Endothelial cell (in vitro differentiated cells): ENCODE data around the gene CEP20. TPM values are rescaled to one million over a fixed set of nuclear protein-coding genes. Genes with fewer than 3 reads are reported as not detected.
"Not testable (repeated sequence)": the region's sequence is repeated elsewhere in the genome, so short reads cannot be mapped to it uniquely, and the experiment has no call there.

Experiments
- DNase-seq: peaks from one replicate; pipeline ENCODE4 v3.0.0; 2021; ENCODE audit warnings: low spot score
- H3K27ac Mint-ChIP-seq: one replicate; pipeline ENCODE4 v1.8.0; 2021; ENCODE audit warnings: mixed read lengths, inconsistent platforms; ENCODE audit not compliant: unreplicated experiment
- H3K27me3 Mint-ChIP-seq: one replicate; pipeline ENCODE4 v1.8.0; 2021; ENCODE audit warnings: mild to moderate bottlenecking, moderate library complexity, mixed read lengths, inconsistent platforms; ENCODE audit not compliant: unreplicated experiment
- H3K36me3 Mint-ChIP-seq: one replicate; pipeline ENCODE4 v1.8.0; 2021; ENCODE audit warnings: mild to moderate bottlenecking, low read depth, mixed read lengths, inconsistent platforms; ENCODE audit not compliant: unreplicated experiment
- H3K4me1 Mint-ChIP-seq: one replicate; pipeline ENCODE4 v1.8.0; 2021; ENCODE audit warnings: mild to moderate bottlenecking, mixed read lengths, inconsistent platforms; ENCODE audit not compliant: unreplicated experiment
- H3K4me3 Mint-ChIP-seq: one replicate; pipeline ENCODE4 v1.8.0; 2021; ENCODE audit warnings: mild to moderate bottlenecking, mixed read lengths, inconsistent platforms; ENCODE audit not compliant: unreplicated experiment
- H3K9me3 Mint-ChIP-seq: one replicate; pipeline ENCODE4 v1.8.0; 2021; ENCODE audit warnings: mixed read lengths, inconsistent platforms; ENCODE audit not compliant: unreplicated experiment
- CTCF ChIP-seq: fragments of 200-600 bp; sonication (generic); IDR thresholded peaks from one replicate; pipeline ENCODE4 v1.5.0; 2021; ENCODE audit warnings: antibody characterized with exemption; ENCODE audit not compliant: unreplicated experiment
- total RNA-seq: library from RNA; stranded (reverse); fragmentation: NEBNext Ultra II Directional; extraction: Animal tissue kit (Norgen Biotek cat#: 25700); gene quantifications from one replicate; pipeline ENCODE4 v1.2.1, GENCODE V29; 2021; ENCODE audit not compliant: unreplicated experiment

Gene CEP20
- total RNA-seq, 1 donor from 2014 or later: 16.1 TPM

GRCh38 chr16:15849209-15849981 is 39.0 kb downstream of the CEP20 start:
- Mint-ChIP-seq H3K4me3 (no peak overlapping the region), H3K9me3 (no peaks in the 10 kb centered on the region), H3K36me3 (no peaks in the 10 kb centered on the region), H3K27me3 (no peaks in the 10 kb centered on the region), H3K27ac (no peak overlapping the region), H3K4me1 (no peaks in the 10 kb centered on the region)
- TF ChIP-seq CTCF: no peak
- DNase-seq: no peak

DNA sequence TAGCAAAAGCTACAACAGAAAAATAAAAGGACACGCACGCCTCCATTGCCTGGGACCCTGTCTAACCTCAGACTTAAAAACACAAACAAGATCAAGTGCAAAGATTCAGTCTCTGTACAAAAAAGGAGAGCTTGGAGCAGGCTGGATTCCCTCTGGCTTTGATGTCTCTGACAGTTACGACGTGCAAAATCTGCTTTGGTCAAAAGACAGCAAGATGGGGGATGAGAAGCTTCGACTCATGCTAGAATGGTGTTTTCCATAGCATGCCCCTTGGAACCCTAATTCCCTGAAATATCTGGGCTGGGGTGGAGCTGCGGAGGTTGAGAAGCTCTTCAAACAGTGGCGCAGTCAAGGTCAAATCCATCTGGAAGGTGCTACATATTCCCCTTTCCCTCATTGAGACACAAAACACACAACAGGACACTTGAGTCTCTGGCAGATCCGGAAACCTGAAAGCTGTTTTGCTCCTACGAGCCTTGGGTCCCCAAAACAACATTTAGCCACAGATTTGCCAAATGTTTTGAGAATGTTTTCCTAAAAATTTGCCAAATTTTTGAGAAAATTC is 40.7 kb downstream of the CEP20 start:
- DNase-seq: no peak
- no peak overlapping the region for H3K27ac Mint-ChIP-seq
- no peaks in the 10 kb centered on the region for H3K36me3 Mint-ChIP-seq
- no peak overlapping the region for H3K4me3 Mint-ChIP-seq
- TF ChIP-seq CTCF: no peak
- H3K9me3 Mint-ChIP-seq: no peaks in the 10 kb centered on the region
- no peaks in the 10 kb centered on the region for H3K4me1 Mint-ChIP-seq
- no peaks in the 10 kb centered on the region for H3K27me3 Mint-ChIP-seq

GRCh38 chr16:15846510-15846909 is 41.9 kb downstream of the CEP20 start:
- Mint-ChIP-seq H3K36me3 (no peaks in the 10 kb centered on the region), H3K27ac (no peak overlapping the region), H3K4me1 (no peaks in the 10 kb centered on the region), H3K9me3 (no peaks in the 10 kb centered on the region), H3K4me3 (no peak overlapping the region), H3K27me3 (no peaks in the 10 kb centered on the region)
- TF ChIP-seq CTCF: no peak
- no peak for DNase-seq

GRCh38 chr16:15843635-15844279 is 44.6 kb downstream of the CEP20 start:
- DNase-seq: no peak
- Mint-ChIP-seq H3K9me3 (no peaks in the 10 kb centered on the region), H3K27ac (no peak overlapping the region), H3K4me1 (no peaks in the 10 kb centered on the region), H3K36me3 (no peaks in the 10 kb centered on the region), H3K4me3 (no peak overlapping the region), H3K27me3 (peaks cover 2% of the 10 kb centered on the region)
- TF ChIP-seq CTCF: no peak

- H3K9me3 Mint-ChIP-seq, H3K27ac Mint-ChIP-seq, H3K36me3 Mint-ChIP-seq, H3K4me1 Mint-ChIP-seq, H3K4me3 Mint-ChIP-seq, DNase-seq, H3K27me3 Mint-ChIP-seq: not testable (repeated sequence)
These were observed 49.2 kb downstream of the CEP20 start for GRCh38 chr16:15839204-15839603.
